ENCODE data around the gene FEZ2. TPM values are rescaled to one million over a fixed set of nuclear protein-coding genes. Genes with fewer than 3 reads are reported as not detected.
A peak's percentile ranks its signal among the peaks of the same experiment; 100 is the strongest.

FEZ2 gene
- total RNA-seq, 4 donors from 2014 or later = 27.9 to 66.6 (median 39.7) TPM

DNA sequence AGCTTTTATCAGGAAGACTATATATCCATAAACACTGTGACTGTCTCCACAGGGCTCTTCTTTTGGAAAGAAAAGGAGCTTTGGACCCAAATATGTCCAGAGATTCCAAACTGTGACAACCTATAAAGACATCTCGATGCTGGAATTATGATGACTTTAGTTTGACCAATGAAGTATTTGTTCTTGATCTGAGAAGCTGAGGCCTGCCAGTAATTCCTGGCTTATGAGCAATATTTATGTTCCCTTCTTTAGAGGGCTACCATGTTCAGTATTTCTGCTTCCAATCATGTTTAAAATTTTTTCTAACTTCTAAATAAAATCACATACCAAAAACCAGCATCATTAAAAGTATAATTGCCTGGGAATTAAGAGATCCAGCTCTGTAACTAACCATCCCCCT, 41.1 kb downstream of the FEZ2 start:
- no peak overlapping the region for H3K4me3 ChIP-seq
- H3K27me3 ChIP-seq = no peaks in the 10 kb centered on the region
- no peak for TF ChIP-seq POLR2A (IDR thresholded peaks at IDR 0.05)
- TF ChIP-seq, protein P1, sequence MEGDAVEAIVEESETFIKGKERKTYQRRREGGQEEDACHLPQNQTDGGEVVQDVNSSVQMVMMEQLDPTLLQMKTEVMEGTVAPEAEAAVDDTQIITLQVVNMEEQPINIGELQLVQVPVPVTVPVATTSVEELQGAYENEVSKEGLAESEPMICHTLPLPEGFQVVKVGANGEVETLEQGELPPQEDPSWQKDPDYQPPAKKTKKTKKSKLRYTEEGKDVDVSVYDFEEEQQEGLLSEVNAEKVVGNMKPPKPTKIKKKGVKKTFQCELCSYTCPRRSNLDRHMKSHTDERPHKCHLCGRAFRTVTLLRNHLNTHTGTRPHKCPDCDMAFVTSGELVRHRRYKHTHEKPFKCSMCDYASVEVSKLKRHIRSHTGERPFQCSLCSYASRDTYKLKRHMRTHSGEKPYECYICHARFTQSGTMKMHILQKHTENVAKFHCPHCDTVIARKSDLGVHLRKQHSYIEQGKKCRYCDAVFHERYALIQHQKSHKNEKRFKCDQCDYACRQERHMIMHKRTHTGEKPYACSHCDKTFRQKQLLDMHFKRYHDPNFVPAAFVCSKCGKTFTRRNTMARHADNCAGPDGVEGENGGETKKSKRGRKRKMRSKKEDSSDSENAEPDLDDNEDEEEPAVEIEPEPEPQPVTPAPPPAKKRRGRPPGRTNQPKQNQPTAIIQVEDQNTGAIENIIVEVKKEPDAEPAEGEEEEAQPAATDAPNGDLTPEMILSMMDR (IDR thresholded peaks at IDR 0.05) = no peak
- H3K36me3 ChIP-seq = no peaks in the 10 kb centered on the region
- H3K27ac ChIP-seq = no peak overlapping the region
- intact Hi-C loops (cut with DNase I; ENCODE audit: low total_unique reads) = no loop called here
- H3K9me3 ChIP-seq = no peaks in the 10 kb centered on the region
- no peak for DNase-seq
- H3K4me1 ChIP-seq = no peaks in the 10 kb centered on the region

DNA sequence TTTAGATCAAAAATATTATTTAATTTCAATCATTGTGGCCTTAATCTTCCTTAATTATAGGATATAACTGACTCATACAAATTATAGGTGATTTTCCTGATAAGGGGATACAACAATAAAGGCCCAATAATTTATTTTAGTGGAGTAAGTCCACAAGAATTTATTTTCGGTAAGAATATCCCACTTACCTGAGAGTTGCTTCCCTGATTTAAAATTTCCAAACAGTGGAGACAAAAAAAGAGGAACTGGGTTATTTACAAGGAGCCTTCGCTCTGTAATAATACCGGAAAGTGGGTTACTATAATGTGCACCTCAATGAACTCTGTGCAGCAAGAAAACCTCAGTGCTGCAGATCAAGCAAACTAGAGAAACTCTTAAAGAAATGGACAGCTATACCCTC, 42.2 kb downstream of the FEZ2 start:
- intact Hi-C loops (cut with DNase I; ENCODE audit: low total_unique reads) = no loop called here
- Histone ChIP-seq H3K4me3 (no peak overlapping the region), H3K27me3 (no peaks in the 10 kb centered on the region), H3K27ac (no peak overlapping the region), H3K36me3 (no peaks in the 10 kb centered on the region), H3K4me1 (no peaks in the 10 kb centered on the region), H3K9me3 (no peaks in the 10 kb centered on the region)
- DNase-seq = no peak
- TF ChIP-seq, protein P1 (IDR thresholded peaks at IDR 0.05) = no peak

DNA sequence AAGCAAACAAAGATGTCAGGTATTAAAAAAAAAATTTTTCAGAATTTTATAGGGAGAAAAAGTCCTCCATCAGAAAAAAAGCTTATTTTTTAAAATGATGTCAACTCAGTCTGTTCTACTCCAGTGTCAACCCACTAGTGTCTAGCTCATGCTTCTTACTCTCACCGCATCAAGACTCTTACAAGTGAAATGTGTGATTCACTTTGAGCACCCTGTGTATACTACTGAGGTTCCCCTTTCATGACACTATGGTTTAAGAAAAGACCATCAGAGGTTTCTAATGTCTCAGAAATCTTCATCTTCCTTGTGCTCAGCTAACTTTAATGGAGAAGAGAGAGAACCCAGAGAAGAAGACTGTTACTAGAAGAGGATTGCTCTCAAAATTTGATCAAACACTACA, 43.4 kb downstream of the FEZ2 start:
- H3K4me1 ChIP-seq = no peaks in the 10 kb centered on the region
- intact Hi-C loops (cut with DNase I; ENCODE audit: low total_unique reads) = no loop called here
- no peak overlapping the region for H3K27ac ChIP-seq
- no peak for DNase-seq
- TF ChIP-seq, protein P1 (IDR thresholded peaks at IDR 0.05) = no peak
- no peak for TF ChIP-seq POLR2A (IDR thresholded peaks at IDR 0.05)
- H3K4me3 ChIP-seq = no peak overlapping the region
- no peaks in the 10 kb centered on the region for H3K27me3 ChIP-seq
- no peaks in the 10 kb centered on the region for H3K9me3 ChIP-seq
- no peaks in the 10 kb centered on the region for H3K36me3 ChIP-seq

DNA sequence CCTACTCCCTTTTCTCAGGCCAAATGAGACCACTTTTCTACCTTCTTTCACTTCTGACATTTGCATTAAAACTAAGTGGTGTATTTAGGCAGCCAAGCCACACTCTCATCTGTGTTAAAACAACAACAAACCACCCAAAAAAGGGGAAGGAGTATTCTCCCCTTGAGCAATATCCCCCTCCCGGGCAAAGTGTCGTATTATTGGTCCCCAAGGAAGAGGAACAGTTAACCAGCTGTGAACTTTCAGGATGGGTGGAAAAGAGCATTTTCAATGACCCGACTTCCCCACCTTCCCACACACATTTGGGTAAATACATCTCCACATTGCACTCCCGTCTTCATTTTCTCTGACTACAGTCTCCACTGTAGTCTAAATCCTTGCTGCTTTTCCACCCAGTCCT, 44.3 kb downstream of the FEZ2 start:
- TF ChIP-seq POLR2A (IDR thresholded peaks at IDR 0.05) = no peak
- TF ChIP-seq, protein P1 (IDR thresholded peaks at IDR 0.05) = no peak
- no peaks in the 10 kb centered on the region for H3K9me3 ChIP-seq
- peaks cover 0 to 3% of the 10 kb centered on the region in 2 donors for H3K4me1 ChIP-seq
- no peak overlapping the region for H3K27ac ChIP-seq
- DNase-seq = no peak
- no peaks in the 10 kb centered on the region for H3K36me3 ChIP-seq
- H3K27me3 ChIP-seq = no peaks in the 10 kb centered on the region
- intact Hi-C loops (cut with DNase I; ENCODE audit: low total_unique reads) = no loop called here
- H3K4me3 ChIP-seq = no peak overlapping the region

DNA sequence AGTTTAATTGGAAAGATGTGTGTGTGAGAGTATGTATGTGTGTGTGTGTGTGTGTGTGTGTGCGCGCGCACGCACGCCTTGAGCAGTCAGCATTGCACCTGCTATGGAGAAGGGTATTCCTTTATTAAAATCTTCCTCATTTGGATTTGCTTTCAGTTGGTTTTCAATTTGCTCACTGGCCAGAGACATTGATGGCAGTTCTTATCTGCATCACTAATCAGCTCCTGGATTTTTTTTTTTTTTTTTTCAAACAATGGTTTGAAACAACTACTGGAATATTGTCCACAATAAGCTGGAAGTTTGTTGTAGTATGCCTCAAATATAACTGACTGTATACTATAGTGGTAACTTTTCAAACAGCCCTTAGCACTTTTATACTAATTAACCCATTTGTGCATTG, 48.0 kb downstream of the FEZ2 start:
- no peaks in the 10 kb centered on the region for H3K27me3 ChIP-seq
- H3K9me3 ChIP-seq = no peaks in the 10 kb centered on the region
- intact Hi-C loops (cut with DNase I; ENCODE audit: low total_unique reads) = no loop called here
- no peak for TF ChIP-seq POLR2A (IDR thresholded peaks at IDR 0.05)
- TF ChIP-seq, protein P1 (IDR thresholded peaks at IDR 0.05) = no peak
- no peak overlapping the region for H3K4me3 ChIP-seq
- H3K4me1 ChIP-seq = peaks cover 0 to 3% of the 10 kb centered on the region in 2 donors
- no peaks in the 10 kb centered on the region for H3K36me3 ChIP-seq
- H3K27ac ChIP-seq = peak overlapping the region; percentile 13 to 57
- DNase-seq = no peak
